ENCODE data around the gene CDYL2.

DNA sequence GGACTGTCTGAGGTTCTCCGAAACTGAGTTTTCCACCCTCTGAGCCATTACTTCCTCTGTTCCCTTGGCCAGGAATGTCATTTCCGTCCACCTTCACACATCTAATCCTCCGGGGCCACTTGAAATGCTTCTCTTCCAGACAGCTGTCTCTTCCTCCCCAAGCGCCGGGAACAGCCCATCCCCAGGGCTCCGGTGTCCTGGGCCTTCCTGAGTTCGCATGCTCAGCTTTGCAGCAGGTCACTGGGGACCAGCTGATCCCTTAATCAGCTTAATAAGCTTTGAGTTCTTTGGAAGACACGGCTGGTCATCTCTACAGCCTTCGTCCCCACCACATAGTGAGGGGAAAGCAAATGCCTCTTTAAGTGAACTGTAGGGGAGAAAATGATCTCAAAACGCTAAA is 140.2 kb downstream of the CDYL2 start:
- no peak for TF ChIP-seq EZH2 (IDR thresholded peaks at IDR 0.05; ENCODE audit: borderline replicate concordance, low read length)
- TF ChIP-seq, protein P1, sequence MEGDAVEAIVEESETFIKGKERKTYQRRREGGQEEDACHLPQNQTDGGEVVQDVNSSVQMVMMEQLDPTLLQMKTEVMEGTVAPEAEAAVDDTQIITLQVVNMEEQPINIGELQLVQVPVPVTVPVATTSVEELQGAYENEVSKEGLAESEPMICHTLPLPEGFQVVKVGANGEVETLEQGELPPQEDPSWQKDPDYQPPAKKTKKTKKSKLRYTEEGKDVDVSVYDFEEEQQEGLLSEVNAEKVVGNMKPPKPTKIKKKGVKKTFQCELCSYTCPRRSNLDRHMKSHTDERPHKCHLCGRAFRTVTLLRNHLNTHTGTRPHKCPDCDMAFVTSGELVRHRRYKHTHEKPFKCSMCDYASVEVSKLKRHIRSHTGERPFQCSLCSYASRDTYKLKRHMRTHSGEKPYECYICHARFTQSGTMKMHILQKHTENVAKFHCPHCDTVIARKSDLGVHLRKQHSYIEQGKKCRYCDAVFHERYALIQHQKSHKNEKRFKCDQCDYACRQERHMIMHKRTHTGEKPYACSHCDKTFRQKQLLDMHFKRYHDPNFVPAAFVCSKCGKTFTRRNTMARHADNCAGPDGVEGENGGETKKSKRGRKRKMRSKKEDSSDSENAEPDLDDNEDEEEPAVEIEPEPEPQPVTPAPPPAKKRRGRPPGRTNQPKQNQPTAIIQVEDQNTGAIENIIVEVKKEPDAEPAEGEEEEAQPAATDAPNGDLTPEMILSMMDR (conservative IDR thresholded peaks at IDR 0.05 in 1 of 2, IDR thresholded peaks at IDR 0.05 in 1 of 2; ENCODE audit: extremely low read depth in 1 of 2, insufficient read depth in 1 of 2, low read depth in 1 of 2, low read length in 2 of 2), result no peak
